T-cell (primary cell): ENCODE data around the gene REELD1. TPM values are rescaled to one million over a fixed set of nuclear protein-coding genes. Genes with fewer than 3 reads are reported as not detected.
A peak's percentile ranks its signal among the peaks of the same experiment; 100 is the strongest.

Experiments used
- ATAC-seq, 4 experiments: fragments of 200-7000 bp in 3 of 4; fragments of 150-1000 bp in 1 of 4; cut with Tn5 transposase; replicated peaks in 1 of 4; 1 replicate in 3 of 4; 2 replicates in 1 of 4; pipeline ENCODE4 v1.10.0; 2021; ENCODE audit warnings: moderate library complexity in 3 of 4, mild to moderate bottlenecking in 2 of 4, moderate number of reproducible peaks in 1 of 4
- CTCF ChIA-PET, 2 donors: fragments of 300-600 bp; sonication (Branson Sonifier 250); formaldehyde crosslinking; loops; one replicate each; lab custom pipeline; 2022; ENCODE audit warnings: antibody characterized with exemption in 2 of 2; lab: Charles Lee
- POLR2A ChIA-PET, 2 donors: fragments of 300-600 bp; sonication (Branson Sonifier 250); formaldehyde crosslinking; loops; one replicate each; lab custom pipeline; 2022; ENCODE audit warnings: antibody characterized with exemption in 2 of 2; lab: Charles Lee
- DNase-seq, 35 experiments: peaks; one replicate each; pipeline versions ENCODE4 v3.0.0 to v3.0.0-alpha.2; 2013 to 2023
- H3K27ac ChIP-seq: one replicate; pipeline ENCODE4 v1.5.1; 2013; ENCODE audit warnings: low read length
- H3K27me3 ChIP-seq, 2 experiments: replicated peaks in 1 of 2; 1 replicate in 1 of 2; 2 replicates in 1 of 2; pipeline versions ENCODE4 v1.6.1 to v1.7.0; 2013; ENCODE audit warnings: low read length in 1 of 2, mixed read lengths in 1 of 2; ENCODE audit not compliant: control insufficient read depth in 2 of 2, insufficient read depth in 2 of 2; ENCODE audit errors: extremely low read depth in 1 of 2
- H3K36me3 ChIP-seq, 2 donors: 1 replicate in 1 of 2; 2 replicates in 1 of 2; pipeline versions ENCODE4 v1.6.1 to v1.7.0; 2013; ENCODE audit warnings: low read length in 1 of 2; ENCODE audit not compliant: control insufficient read depth in 2 of 2, insufficient read depth in 1 of 2; ENCODE audit errors: extremely low read depth in 1 of 2
- H3K4me1 ChIP-seq, 2 experiments: 1 replicate in 1 of 2; 2 replicates in 1 of 2; pipeline versions ENCODE4 v1.6.1 to v1.7.0; 2013; ENCODE audit warnings: low read length in 2 of 2, mixed read lengths in 1 of 2; ENCODE audit not compliant: insufficient read depth in 2 of 2, control insufficient read depth in 1 of 2; ENCODE audit errors: extremely low read depth in 1 of 2
- H3K4me3 ChIP-seq, 2 donors: 1 replicate in 1 of 2; 2 replicates in 1 of 2; pipeline versions ENCODE4 v1.5.1 to v1.7.0; 2013; ENCODE audit warnings: mild to moderate bottlenecking in 2 of 2, low read length in 1 of 2, moderate library complexity in 1 of 2; ENCODE audit not compliant: control insufficient read depth in 1 of 2; ENCODE audit errors: extremely low read depth in 1 of 2
- H3K9me3 ChIP-seq: 2 replicates; pipeline ENCODE4 v1.7.0; 2013
- H3K27ac Mint-ChIP-seq, 2 donors: one replicate each; pipeline ENCODE4 v1.8.0; 2020 to 2021; ENCODE audit warnings: mild to moderate bottlenecking in 2 of 2, mixed read lengths in 2 of 2
- H3K27me3 Mint-ChIP-seq, 2 donors: one replicate each; pipeline ENCODE4 v1.8.0; 2021 to 2022; ENCODE audit warnings: mixed read lengths in 2 of 2
- H3K36me3 Mint-ChIP-seq: one replicate; pipeline ENCODE4 v1.8.0; 2021; ENCODE audit warnings: mixed read lengths
- H3K4me1 Mint-ChIP-seq, 3 donors: one replicate each; pipeline ENCODE4 v1.8.0; 2020 to 2022; ENCODE audit warnings: mixed read lengths in 3 of 3, mild to moderate bottlenecking in 1 of 3
- H3K4me3 Mint-ChIP-seq, 3 donors: one replicate each; pipeline ENCODE4 v1.8.0; 2020 to 2022; ENCODE audit warnings: mild to moderate bottlenecking in 3 of 3, mixed read lengths in 3 of 3, moderate library complexity in 3 of 3
- H3K9me3 Mint-ChIP-seq, 3 donors: one replicate each; pipeline ENCODE4 v1.8.0; 2020 to 2022; ENCODE audit warnings: mixed read lengths in 3 of 3
- WGBS: methylation state at CpG from one replicate; pipeline ENCODE4 v1.1.5; 2013; ENCODE audit warnings: missing lambda C conversion rate; ENCODE audit not compliant: insufficient coverage; 5-methylcytosine and 5-hydroxymethylcytosine counted together
- total RNA-seq, 35 experiments: library from RNA in 6 of 35; stranded (reverse) in 6 of 35; fragments of 120-200 nt in 1 of 35; gene quantifications; one replicate each; pipeline versions ENCODE4 v1.2.1 to v1.2.4 and lab custom pipeline; 2013 to 2026

Gene REELD1
- 1 to 10 TPM in 3 of 5 donors, under 1 TPM in 2; 0.65 to 2.0 (median 1.4) TPM for total RNA-seq
- total RNA-seq (2013) = 0.33 TPM
- total RNA-seq (lab: John Stamatoyannopoulos, UW) = 0.21 to 3.8 (median 1.3) reads per million in 29 experiments

GRCh38 chr4:146214238-146214637 lies at the start of gene REELD1:
Gene REELD1 (plus strand): TSS chr4:146214538. CDS start chr4:146216953, 2,415 bp downstream.
- peaks cover 0 to 7% of the 10 kb centered on the region in 2 experiments for H3K27me3 ChIP-seq
- H3K27me3 Mint-ChIP-seq = no peaks in the 10 kb centered on the region
- no peak within 1 kb of the TSS for H3K4me3 ChIP-seq
- H3K9me3 ChIP-seq = no peaks in the 10 kb centered on the region
- ATAC-seq (no peak), DNase-seq (no peak)
- 83% methylated on average over 4 of the region's 5 CpGs for WGBS
- no peaks in the 10 kb centered on the region for H3K4me1 ChIP-seq
- ChIA-PET CTCF (no interaction called here), POLR2A (no interaction called here)
- no peak within 1 kb of the TSS for H3K27ac Mint-ChIP-seq
- no peaks in the 10 kb centered on the region for H3K4me1 Mint-ChIP-seq
- H3K27ac ChIP-seq = no peak within 1 kb of the TSS
- H3K4me3 Mint-ChIP-seq = no peak within 1 kb of the TSS
- no peaks in the 10 kb centered on the region for H3K36me3 Mint-ChIP-seq
- H3K36me3 ChIP-seq = no peaks in the 10 kb centered on the region
- no peaks in the 10 kb centered on the region for H3K9me3 Mint-ChIP-seq

DNA sequence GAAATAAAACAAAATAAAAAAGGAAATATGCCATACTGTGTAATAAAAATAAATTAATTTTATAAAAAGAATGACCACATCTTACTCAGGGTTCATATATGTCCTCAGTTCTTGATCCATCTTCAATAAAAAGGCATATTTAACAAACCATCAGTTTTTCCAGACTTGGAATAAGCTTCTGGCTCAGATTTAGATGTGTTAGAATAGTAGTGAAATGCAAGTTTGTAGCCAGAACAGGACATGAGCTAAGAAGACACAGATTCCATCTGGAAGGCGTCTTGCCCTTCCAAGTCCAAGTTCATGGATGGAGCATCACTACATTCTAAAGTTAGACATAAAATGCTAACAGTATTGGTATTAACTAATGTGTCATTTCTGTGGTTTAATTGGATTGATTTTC lies 49.1 kb upstream of the REELD1 start:
- peaks cover 3% of the 10 kb centered on the region for H3K36me3 Mint-ChIP-seq
- Histone ChIP-seq H3K9me3 (no peaks in the 10 kb centered on the region), H3K4me3 (no peak overlapping the region), H3K36me3 (no peaks in the 10 kb centered on the region), H3K27ac (no peak overlapping the region), H3K27me3 (no peaks in the 10 kb centered on the region), H3K4me1 (no peaks in the 10 kb centered on the region)
- H3K4me1 Mint-ChIP-seq = no peaks in the 10 kb centered on the region
- H3K9me3 Mint-ChIP-seq = peaks cover 0 to 14% (median 9%) of the 10 kb centered on the region in 3 donors
- H3K27me3 Mint-ChIP-seq = peaks cover 0 to 8% of the 10 kb centered on the region in 2 donors
- WGBS = no CpG with 5 or more reads among the region's 1 CpG
- H3K27ac Mint-ChIP-seq = no peak overlapping the region
- H3K4me3 Mint-ChIP-seq = no peak overlapping the region
- POLR2A ChIA-PET = no interaction called here
- CTCF ChIA-PET = no interaction called here
- ATAC-seq = no peak
- DNase-seq = no peak

- Mint-ChIP-seq H3K27ac (no peak overlapping the region), H3K36me3 (peaks cover 2% of the 10 kb centered on the region), H3K4me3 (no peak overlapping the region), H3K27me3 (peaks cover 0 to 8% of the 10 kb centered on the region in 2 donors), H3K4me1 (no peaks in the 10 kb centered on the region), H3K9me3 (peaks cover 0 to 13% (median 8%) of the 10 kb centered on the region in 3 donors)
- H3K27ac ChIP-seq = no peak overlapping the region
- no peak for DNase-seq
- H3K4me3 ChIP-seq = no peak overlapping the region
- POLR2A ChIA-PET = no interaction called here
- no peaks in the 10 kb centered on the region for H3K27me3 ChIP-seq
- H3K9me3 ChIP-seq = no peaks in the 10 kb centered on the region
- H3K36me3 ChIP-seq = no peaks in the 10 kb centered on the region
- CTCF ChIA-PET = interaction anchor here in 1 of 2 donors (0.7 kb wide), 1 partner anchor 1701 kb away, joined by 3 read pairs; no protein-coding TSS in a partner anchor
- ATAC-seq = no peak
- no peaks in the 10 kb centered on the region for H3K4me1 ChIP-seq
These were observed 48.5 kb upstream of the REELD1 start for GRCh38 chr4:146165840-146166239.

GRCh38 chr4:146170149-146170548 lies 44.2 kb upstream of the REELD1 start:
- no peak for DNase-seq
- no peaks in the 10 kb centered on the region for H3K9me3 ChIP-seq
- Mint-ChIP-seq H3K27me3 (no peaks in the 10 kb centered on the region), H3K27ac (no peak overlapping the region), H3K4me1 (peaks cover 6 to 14% (median 8%) of the 10 kb centered on the region in 3 donors), H3K9me3 (no peaks in the 10 kb centered on the region), H3K36me3 (no peaks in the 10 kb centered on the region), H3K4me3 (no peak overlapping the region)
- no peaks in the 10 kb centered on the region for H3K36me3 ChIP-seq
- H3K27ac ChIP-seq = no peak overlapping the region
- CTCF ChIA-PET = no interaction called here
- 20% methylated on average over 1 of the region's 3 CpGs for WGBS
- H3K27me3 ChIP-seq = no peaks in the 10 kb centered on the region
- H3K4me1 ChIP-seq = no peaks in the 10 kb centered on the region
- POLR2A ChIA-PET = no interaction called here
- no peak overlapping the region for H3K4me3 ChIP-seq
- no peak for ATAC-seq

GRCh38 chr4:146175541-146176453 lies 38.5 kb upstream of the REELD1 start, which contains the start of gene LSM6:
Gene LSM6 (plus strand): TSS chr4:146175718. CDS start chr4:146182922, 7,204 bp downstream.
- CTCF ChIA-PET = no interaction called here
- POLR2A ChIA-PET = no interaction called here
- peak; percentile 58 to 90 (median 76) for DNase-seq

DNA sequence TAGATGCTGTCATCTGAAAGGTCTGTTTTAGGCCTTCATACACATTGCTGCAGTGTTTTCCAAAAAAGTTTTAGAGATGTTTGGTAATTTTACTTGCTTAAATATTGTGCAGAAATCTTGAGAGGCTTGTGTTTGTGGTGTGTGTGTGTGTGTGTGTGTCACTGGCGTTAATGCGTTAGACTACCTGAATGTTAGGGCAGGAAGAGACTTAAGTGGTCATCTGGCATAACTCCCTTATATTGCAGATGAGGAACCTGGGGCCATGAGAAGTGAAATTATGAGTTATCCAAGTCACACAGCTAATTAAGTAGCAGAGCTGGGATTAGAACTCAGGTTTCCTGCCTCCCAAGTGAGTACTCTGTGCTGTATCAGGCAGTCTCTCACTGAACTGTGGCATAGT lies 37.4 kb upstream of the REELD1 start:
- Histone ChIP-seq H3K4me3 (peak overlapping the region in 1 of 2 donors; percentile 93), H3K4me1 (peaks cover 9 to 17% of the 10 kb centered on the region in 2 experiments), H3K27me3 (no peaks in the 10 kb centered on the region), H3K36me3 (peaks cover 0 to 6% of the 10 kb centered on the region in 2 donors), H3K9me3 (no peaks in the 10 kb centered on the region), H3K27ac (no peak overlapping the region)
- peak overlapping the region; percentile 84 to 87 (median 87) for H3K4me3 Mint-ChIP-seq
- H3K27ac Mint-ChIP-seq = peak overlapping the region; percentile 39 to 76
- ATAC-seq (no peak), DNase-seq (peak in 1 of 35 experiments; percentile 11)
- H3K36me3 Mint-ChIP-seq = no peaks in the 10 kb centered on the region
- H3K4me1 Mint-ChIP-seq = peaks cover 58 to 65% (median 62%) of the 10 kb centered on the region in 3 donors
- WGBS = 89% methylated on average over 2 of the region's 2 CpGs
- H3K27me3 Mint-ChIP-seq = no peaks in the 10 kb centered on the region
- POLR2A ChIA-PET = no interaction called here
- CTCF ChIA-PET = no interaction called here
- H3K9me3 Mint-ChIP-seq = no peaks in the 10 kb centered on the region

More at GRCh38 chr4:146175541-146176453, 38.5 kb upstream of the REELD1 start, which contains the start of gene LSM6:
- Histone ChIP-seq H3K27me3 (no peaks in the 10 kb centered on the region), H3K36me3 (peaks cover 0 to 6% of the 10 kb centered on the region in 2 donors), H3K4me1 (peaks cover 9 to 17% of the 10 kb centered on the region in 2 experiments), H3K4me3 (peak within 1 kb of the TSS; percentile 93 to 97), H3K9me3 (no peaks in the 10 kb centered on the region), H3K27ac (peak within 1 kb of the TSS; percentile 79)
- no peaks in the 10 kb centered on the region for H3K9me3 Mint-ChIP-seq
- peak within 1 kb of the TSS; percentile 84 to 87 (median 87) for H3K4me3 Mint-ChIP-seq
- H3K4me1 Mint-ChIP-seq = peaks cover 51 to 58% (median 54%) of the 10 kb centered on the region in 3 donors
- H3K36me3 Mint-ChIP-seq = no peaks in the 10 kb centered on the region
- ATAC-seq = peak; percentile 89 to 95 (median 92)
- under 1% methylated on average over 62 of the region's 75 CpGs for WGBS
- H3K27ac Mint-ChIP-seq = peak within 1 kb of the TSS; percentile 95 to 98
- H3K27me3 Mint-ChIP-seq = no peaks in the 10 kb centered on the region
